H1 (cell line): ENCODE results near the gene PHAX. TPM values are rescaled to one million over a fixed set of nuclear protein-coding genes. Genes with fewer than 3 reads are reported as not detected.

Experiments
- CTCF ChIA-PET: fragments of 300-600 bp; sonication (Branson Sonifier 250); formaldehyde crosslinking; loops from one replicate; lab custom pipeline; 2021; ENCODE audit not compliant: partially characterized antibody; lab: Charles Lee
- POLR2A ChIA-PET: fragments of 300-600 bp; sonication (Branson Sonifier 250); formaldehyde crosslinking; loops from one replicate; lab custom pipeline; 2021; ENCODE audit warnings: inconsistent platforms; ENCODE audit not compliant: partially characterized antibody; lab: Charles Lee
- DNase-seq, 2 experiments: peaks; one replicate each; pipeline versions ENCODE4 v3.0.0 to v3.0.0-alpha.2; 2010 to 2022; ENCODE audit warnings: low spot score in 2 of 2, low read depth in 1 of 2, mixed read lengths in 1 of 2
- FAIRE-seq: peaks from 2 replicates; lab custom pipeline; 2011; peaks lifted over from hg19 to GRCh38; lab: Jason Lieb, UNC
- H2AFZ ChIP-seq: 2 replicates; pipeline ENCODE4 v1.8.1; 2012; ENCODE audit warnings: low read length, inconsistent platforms
- H2AK5ac ChIP-seq: 2 replicates; pipeline ENCODE4 v1.6.1; 2013; ENCODE audit warnings: low read depth, low read length
- H2BK120ac ChIP-seq: replicated peaks from 2 replicates; pipeline ENCODE3; 2013; ENCODE audit warnings: low read depth, low read length, inconsistent platforms
- H2BK12ac ChIP-seq: 2 replicates; pipeline ENCODE4 v1.6.1; 2013; ENCODE audit warnings: low read depth, low read length
- H2BK15ac ChIP-seq: 2 replicates; pipeline ENCODE4 v1.6.1; 2013; ENCODE audit warnings: low read length
- H2BK20ac ChIP-seq: 2 replicates; pipeline ENCODE4 v1.6.1; 2013; ENCODE audit warnings: low read length
- H2BK5ac ChIP-seq: 2 replicates; pipeline ENCODE4 v1.6.1; 2013; ENCODE audit warnings: low read depth, low read length
- H3K14ac ChIP-seq: 2 replicates; pipeline ENCODE4 v1.6.1; 2013; ENCODE audit warnings: inconsistent platforms; ENCODE audit not compliant: insufficient read length
- H3K18ac ChIP-seq: 2 replicates; pipeline ENCODE4 v1.6.1; 2013; ENCODE audit warnings: low read length; ENCODE audit errors: extremely low read depth
- H3K23ac ChIP-seq: 2 replicates; pipeline ENCODE4 v1.6.1; 2013; ENCODE audit warnings: inconsistent platforms; ENCODE audit not compliant: insufficient read length
- H3K23me2 ChIP-seq: 2 replicates; pipeline ENCODE4 v1.6.1; 2013; ENCODE audit warnings: low read depth, low read length
- H3K27ac ChIP-seq: 2 replicates; pipeline ENCODE4 v1.6.1; 2011; ENCODE audit warnings: low read depth, low read length, inconsistent platforms
- H3K27me3 ChIP-seq, 4 experiments: replicated peaks in 1 of 4; 1 replicate in 1 of 4; 2 replicates in 3 of 4; pipeline versions ENCODE4 v1.6.1 to v1.8.1; 2011 to 2013; ENCODE audit warnings: low read length in 3 of 4, mild to moderate bottlenecking in 3 of 4, inconsistent platforms in 2 of 4, mixed read lengths in 2 of 4, moderate library complexity in 1 of 4; ENCODE audit not compliant: control insufficient read depth in 3 of 4, insufficient read depth in 3 of 4; ENCODE audit errors: extremely low read depth in 1 of 4
- H3K36me3 ChIP-seq, 4 experiments: 2 replicates each; pipeline versions ENCODE4 v1.6.1 to v1.8.1; 2011 to 2013; ENCODE audit warnings: mild to moderate bottlenecking in 4 of 4, low read length in 3 of 4, moderate library complexity in 2 of 4, control low read depth in 1 of 4, inconsistent platforms in 1 of 4; ENCODE audit not compliant: insufficient read depth in 4 of 4, control insufficient read depth in 2 of 4
- H3K4ac ChIP-seq: replicated peaks from 2 replicates; pipeline ENCODE3; 2013; ENCODE audit warnings: low read length, low read depth, mixed read lengths, inconsistent platforms; ENCODE audit not compliant: insufficient read length
- H3K4me1 ChIP-seq, 4 experiments: replicated peaks in 1 of 4; 1 replicate in 1 of 4; 2 replicates in 3 of 4; pipeline versions ENCODE4 v1.6.1 to v1.8.1; 2011 to 2013; ENCODE audit warnings: low read length in 3 of 4, inconsistent platforms in 2 of 4, mixed read lengths in 1 of 4; ENCODE audit not compliant: insufficient read depth in 4 of 4, control insufficient read depth in 3 of 4
- H3K4me2 ChIP-seq, 2 experiments: 2 replicates each; pipeline versions ENCODE4 v1.6.1 to v1.8.1; 2011 to 2013; ENCODE audit warnings: low read depth in 2 of 2, low read length in 2 of 2, control low read depth in 1 of 2, inconsistent platforms in 1 of 2, mild to moderate bottlenecking in 1 of 2; ENCODE audit not compliant: insufficient read depth in 1 of 2
- H3K4me3 ChIP-seq, 4 experiments: fragments of 200-600, 300-600 bp in 1 of 4; sonication (generic), shearing (Covaris generic), sonication (Bioruptor Twin) in 1 of 4; 2 replicates each; pipeline versions ENCODE4 v1.5.1 to v1.8.1; 2011 to 2016; ENCODE audit warnings: low read length in 4 of 4, low read depth in 3 of 4, control low read depth in 2 of 4, inconsistent platforms in 2 of 4, mild to moderate bottlenecking in 2 of 4, mixed read lengths in 1 of 4, moderate library complexity in 1 of 4; ENCODE audit not compliant: insufficient read depth in 2 of 4; ENCODE audit errors: extremely low read depth in 1 of 4
- H3K56ac ChIP-seq: replicated peaks from 2 replicates; pipeline ENCODE3; 2013; ENCODE audit warnings: low read depth, mild to moderate bottlenecking, mixed read lengths, low read length, inconsistent platforms; ENCODE audit not compliant: insufficient read length
- H3K79me1 ChIP-seq: 2 replicates; pipeline ENCODE4 v1.6.1; 2013; ENCODE audit warnings: low read depth, low read length, control low read depth
- H3K79me2 ChIP-seq, 2 experiments: 2 replicates each; pipeline versions ENCODE4 v1.6.1 to v1.8.1; 2012 to 2013; ENCODE audit warnings: low read length in 2 of 2, mild to moderate bottlenecking in 2 of 2, inconsistent platforms in 1 of 2; ENCODE audit not compliant: insufficient read depth in 2 of 2, control insufficient read depth in 1 of 2
- H3K9ac ChIP-seq, 4 experiments: replicated peaks in 1 of 4; 1 replicate in 1 of 4; 2 replicates in 3 of 4; pipeline versions ENCODE4 v1.6.1 to v1.8.1; 2011 to 2013; ENCODE audit warnings: low read depth in 3 of 4, low read length in 3 of 4, control low read depth in 2 of 4, mild to moderate bottlenecking in 2 of 4, moderate library complexity in 2 of 4, inconsistent platforms in 1 of 4; ENCODE audit errors: extremely low read depth in 1 of 4
- H3K9me3 ChIP-seq, 2 experiments: 2 replicates each; pipeline versions ENCODE4 v1.6.1 to v1.8.1; 2012 to 2013; ENCODE audit warnings: mild to moderate bottlenecking in 2 of 2, moderate library complexity in 2 of 2, control low read depth in 1 of 2, inconsistent platforms in 1 of 2, low read depth in 1 of 2, low read length in 1 of 2, mixed read lengths in 1 of 2; ENCODE audit not compliant: insufficient read depth in 2 of 2
- H4K20me1 ChIP-seq, 2 experiments: replicated peaks in 1 of 2; 2 replicates each; pipeline versions ENCODE3 to v1.8.1; 2011 to 2013; ENCODE audit warnings: inconsistent platforms in 2 of 2, low read length in 2 of 2, mild to moderate bottlenecking in 1 of 2; ENCODE audit not compliant: insufficient read depth in 2 of 2, control insufficient read depth in 1 of 2
- H4K5ac ChIP-seq: 2 replicates; pipeline ENCODE4 v1.6.1; 2013; ENCODE audit warnings: low read length, low read depth, mixed read lengths, inconsistent platforms; ENCODE audit not compliant: insufficient read length
- H4K8ac ChIP-seq: 2 replicates; pipeline ENCODE4 v1.8.0; 2013; ENCODE audit warnings: mild to moderate bottlenecking, moderate library complexity, low read length, inconsistent platforms; ENCODE audit not compliant: insufficient read depth; ENCODE audit errors: extremely low read depth
- H4K91ac ChIP-seq: replicated peaks from 2 replicates; pipeline ENCODE3; 2013; ENCODE audit warnings: low read length, mixed read lengths, inconsistent platforms; ENCODE audit not compliant: insufficient read length
- BRCA1 ChIP-seq: IDR thresholded peaks from 2 replicates; pipeline ENCODE4 v1.6.1; 2012; ENCODE audit warnings: low read depth, low read length, improper control_type of control experiment
- CEBPB ChIP-seq: IDR thresholded peaks from 2 replicates; pipeline ENCODE4 v1.6.1; 2012; ENCODE audit warnings: low read depth, low read length
- HDAC6 ChIP-seq: IDR thresholded peaks from one replicate; pipeline ENCODE4 v1.7.1; 2012; ENCODE audit warnings: low read depth, mild to moderate bottlenecking, inconsistent platforms, low read length, moderate library complexity
- NANOG ChIP-seq: IDR thresholded peaks from 2 replicates; pipeline ENCODE4 v1.6.1; 2011; ENCODE audit warnings: low read length, low read depth, mild to moderate bottlenecking, inconsistent platforms; ENCODE audit not compliant: insufficient read depth, poor library complexity, severe bottlenecking
- PHF8 ChIP-seq: fragments of 200-600 bp; sonication (generic); conservative IDR thresholded peaks from 2 replicates; pipeline ENCODE4 v1.7.1; 2012; ENCODE audit warnings: low read depth, mild to moderate bottlenecking, inconsistent platforms, low read length, moderate library complexity
- SP4 ChIP-seq: IDR thresholded peaks from 2 replicates; pipeline ENCODE4 v1.6.1; 2012; ENCODE audit warnings: low read length, inconsistent platforms
- TAF1 ChIP-seq: IDR thresholded peaks from 2 replicates; pipeline ENCODE4 v1.6.1; 2011; ENCODE audit warnings: mild to moderate bottlenecking, low read depth, low read length
- ZNF274 ChIP-seq: IDR thresholded peaks from 2 replicates; pipeline ENCODE4 v1.7.0; 2012; ENCODE audit warnings: low read length, borderline replicate concordance; ENCODE audit errors: extremely low read depth
- WGBS, 2 experiments: shearing (Covaris generic) in 1 of 2; methylation state at CpG; one replicate each; pipeline versions ENCODE4 v1.1.6 to v1.1.7; 2013 to 2015; ENCODE audit warnings: low lambda C conversion rate in 2 of 2, mixed read lengths in 2 of 2, inconsistent platforms in 1 of 2, low coverage in 1 of 2, missing lambda C conversion rate in 1 of 2; ENCODE audit not compliant: insufficient replicate concordance in 2 of 2, insufficient coverage in 1 of 2, insufficient read length in 1 of 2; ENCODE audit errors: extremely low coverage in 1 of 2, missing lambda C conversion rate in 1 of 2; 5-methylcytosine and 5-hydroxymethylcytosine counted together
- polyA plus RNA-seq, 7 experiments: library from polyadenylated mRNA; depleted of rRNA in 3 of 7; stranded (reverse) in 5 of 7; unstranded in 2 of 7; fragments of >200 nt in 5 of 7; fragments of 200-250 nt in 2 of 7; gene quantifications; 1 replicate in 5 of 7; 2 replicates in 1 of 7; 4 replicates in 1 of 7; pipeline versions ENCODE4 v1.2.1 to v1.2.3, GENCODE V29; 2011 to 2013; ENCODE audit warnings: missing spikeins in 2 of 7, mixed read lengths in 2 of 7
- total RNA-seq: library from RNA; stranded (reverse); fragmentation: NEBNext Ultra II Directional; extraction: Animal tissue kit (Norgen Biotek cat#: 25700); gene quantifications from 2 replicates; pipeline ENCODE4 v1.2.1, GENCODE V29; 2021

The PHAX gene
- total and polyA plus RNA-seq, 2 of the 8 experiments (the other 6 are each of a cell fraction or from before 2014, with no cell fraction given): 32.1 to 59.5 TPM

- FAIRE-seq (no peak), DNase-seq (no peak)
- no peak overlapping the region for H2BK5ac ChIP-seq
- H4K20me1 ChIP-seq: no peaks in the 10 kb centered on the region
- POLR2A ChIA-PET: no interaction called here
- no peaks in the 10 kb centered on the region for H3K27me3 ChIP-seq
- H3K23me2 ChIP-seq: no peaks in the 10 kb centered on the region
- no peak overlapping the region for H2BK12ac ChIP-seq
- no peaks in the 10 kb centered on the region for H3K36me3 ChIP-seq
- CTCF ChIA-PET: no interaction called here
- no peak for TF ChIP-seq TAF1
- TF ChIP-seq SP4: no peak
- TF ChIP-seq HDAC6: no peak
- no peak for TF ChIP-seq NANOG
- TF ChIP-seq PHF8: no peak
- no peak for TF ChIP-seq BRCA1
- no peak for TF ChIP-seq CEBPB
- no peak for TF ChIP-seq ZNF274
- H3K9me3 ChIP-seq: no peaks in the 10 kb centered on the region
- no peak overlapping the region for H3K4me3 ChIP-seq
- no peaks in the 10 kb centered on the region for H3K79me2 ChIP-seq
- no peak overlapping the region for H3K14ac ChIP-seq
- H4K8ac ChIP-seq: no peak overlapping the region
- H3K4ac ChIP-seq: no peak overlapping the region
- H3K18ac ChIP-seq: no peak overlapping the region
- no peak overlapping the region for H3K23ac ChIP-seq
- H2AFZ ChIP-seq: no peak overlapping the region
- no peak overlapping the region for H2BK120ac ChIP-seq
- H3K27ac ChIP-seq: no peak overlapping the region
- H3K4me1 ChIP-seq: no peaks in the 10 kb centered on the region
- no peak overlapping the region for H2AK5ac ChIP-seq
- no peak overlapping the region for H3K4me2 ChIP-seq
- no peak overlapping the region for H2BK20ac ChIP-seq
- H3K79me1 ChIP-seq: no peaks in the 10 kb centered on the region
- H3K56ac ChIP-seq: no peak overlapping the region
- 96% methylated on average over 3 of the region's 3 CpGs; no CpG with 5 or more reads in 1 of the 2 experiments for WGBS, 2 experiments
- H2BK15ac ChIP-seq: no peak overlapping the region
- H4K5ac ChIP-seq: no peak overlapping the region
- no peak overlapping the region for H4K91ac ChIP-seq
- no peak overlapping the region for H3K9ac ChIP-seq
Measured at GRCh38 chr5:126635585-126635984, 34.8 kb downstream of the PHAX start.
